Fibroblast of the aortic adventitia (primary cell): Measurements from ENCODE around the gene DUSP1. TPM values are rescaled to one million over a fixed set of nuclear protein-coding genes. Genes with fewer than 3 reads are reported as not detected.

Experiments
- DNase-seq: peaks from one replicate; pipeline ENCODE4 v3.0.0-alpha.2; 2010; ENCODE audit warnings: low read depth
- H3K4me3 ChIP-seq: 2 replicates; pipeline ENCODE4 v1.5.1; 2011; ENCODE audit warnings: low read depth, mild to moderate bottlenecking, control low read depth, low read length, moderate library complexity
- total RNA-seq: library from RNA; depleted of rRNA; stranded (reverse); fragments of >200 nt; gene quantifications from 2 replicates; pipeline ENCODE4 v1.2.3, GENCODE V29; 2012; ENCODE audit warnings: low replicate concordance
- TF ChIP-seq, protein P1 (sequence below): IDR thresholded peaks from 2 replicates; pipeline ENCODE4 v1.5.1; 2011; ENCODE audit warnings: mild to moderate bottlenecking, low read length, control low read depth, inconsistent platforms; ENCODE audit not compliant: insufficient read depth

DUSP1 gene
- total RNA-seq, 1 donor = 44.1 TPM

DNA sequence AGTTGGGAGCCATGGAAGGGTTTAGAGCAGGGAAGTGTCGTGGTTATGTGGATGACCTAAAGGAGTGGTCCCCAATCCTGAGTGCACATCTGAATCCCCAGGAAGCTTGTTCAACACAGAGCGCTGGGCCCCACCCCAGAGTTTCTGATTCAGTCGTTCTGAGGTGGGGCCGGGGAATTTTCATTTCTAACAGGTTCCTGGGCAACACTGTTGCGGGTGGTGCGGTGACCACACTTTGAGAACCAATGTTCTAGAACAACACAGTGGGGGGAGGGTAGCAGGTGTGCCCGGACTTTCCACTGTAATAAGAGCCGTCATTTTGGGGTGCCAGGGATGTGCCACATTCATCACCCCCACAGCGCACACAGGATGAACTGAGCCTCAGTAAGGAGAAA lies 39.3 kb downstream of the DUSP1 start:
- DNase-seq = no peak
- no peak overlapping the region for H3K4me3 ChIP-seq
- TF ChIP-seq, protein P1, sequence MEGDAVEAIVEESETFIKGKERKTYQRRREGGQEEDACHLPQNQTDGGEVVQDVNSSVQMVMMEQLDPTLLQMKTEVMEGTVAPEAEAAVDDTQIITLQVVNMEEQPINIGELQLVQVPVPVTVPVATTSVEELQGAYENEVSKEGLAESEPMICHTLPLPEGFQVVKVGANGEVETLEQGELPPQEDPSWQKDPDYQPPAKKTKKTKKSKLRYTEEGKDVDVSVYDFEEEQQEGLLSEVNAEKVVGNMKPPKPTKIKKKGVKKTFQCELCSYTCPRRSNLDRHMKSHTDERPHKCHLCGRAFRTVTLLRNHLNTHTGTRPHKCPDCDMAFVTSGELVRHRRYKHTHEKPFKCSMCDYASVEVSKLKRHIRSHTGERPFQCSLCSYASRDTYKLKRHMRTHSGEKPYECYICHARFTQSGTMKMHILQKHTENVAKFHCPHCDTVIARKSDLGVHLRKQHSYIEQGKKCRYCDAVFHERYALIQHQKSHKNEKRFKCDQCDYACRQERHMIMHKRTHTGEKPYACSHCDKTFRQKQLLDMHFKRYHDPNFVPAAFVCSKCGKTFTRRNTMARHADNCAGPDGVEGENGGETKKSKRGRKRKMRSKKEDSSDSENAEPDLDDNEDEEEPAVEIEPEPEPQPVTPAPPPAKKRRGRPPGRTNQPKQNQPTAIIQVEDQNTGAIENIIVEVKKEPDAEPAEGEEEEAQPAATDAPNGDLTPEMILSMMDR = no peak

GRCh38 chr5:172730981-172731679 lies 39.9 kb downstream of the DUSP1 start:
- TF ChIP-seq, protein P1 = no peak
- no peak overlapping the region for H3K4me3 ChIP-seq
- no peak for DNase-seq

DNA sequence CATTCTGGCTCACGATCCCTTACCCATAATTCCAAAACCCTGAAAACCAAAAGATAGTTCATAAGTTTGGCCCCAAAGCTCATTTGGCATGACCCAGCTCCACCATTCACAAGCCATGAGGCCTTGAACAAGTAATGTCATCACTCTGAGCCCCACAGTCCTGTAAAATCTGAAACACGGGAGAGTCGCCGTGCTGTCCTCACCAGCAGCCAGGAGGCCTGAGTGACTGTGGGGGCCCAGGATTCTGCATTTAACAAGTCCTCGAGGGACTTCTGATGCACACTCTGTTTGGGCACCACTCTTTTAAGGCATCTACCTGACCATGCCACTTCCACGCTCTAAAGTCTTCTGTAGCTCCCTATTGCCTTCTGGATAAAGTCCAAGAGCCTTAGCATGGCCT lies 40.8 kb downstream of the DUSP1 start:
- TF ChIP-seq, protein P1 = no peak
- no peak for DNase-seq

GRCh38 chr5:172729588-172729987 lies 41.4 kb downstream of the DUSP1 start:
- H3K4me3 ChIP-seq = no peak overlapping the region
- no peak for DNase-seq
- TF ChIP-seq, protein P1 = no peak

More for the DNA sequence above, 40.8 kb downstream of the DUSP1 start:
- H3K4me3 ChIP-seq = no peak overlapping the region

DNA sequence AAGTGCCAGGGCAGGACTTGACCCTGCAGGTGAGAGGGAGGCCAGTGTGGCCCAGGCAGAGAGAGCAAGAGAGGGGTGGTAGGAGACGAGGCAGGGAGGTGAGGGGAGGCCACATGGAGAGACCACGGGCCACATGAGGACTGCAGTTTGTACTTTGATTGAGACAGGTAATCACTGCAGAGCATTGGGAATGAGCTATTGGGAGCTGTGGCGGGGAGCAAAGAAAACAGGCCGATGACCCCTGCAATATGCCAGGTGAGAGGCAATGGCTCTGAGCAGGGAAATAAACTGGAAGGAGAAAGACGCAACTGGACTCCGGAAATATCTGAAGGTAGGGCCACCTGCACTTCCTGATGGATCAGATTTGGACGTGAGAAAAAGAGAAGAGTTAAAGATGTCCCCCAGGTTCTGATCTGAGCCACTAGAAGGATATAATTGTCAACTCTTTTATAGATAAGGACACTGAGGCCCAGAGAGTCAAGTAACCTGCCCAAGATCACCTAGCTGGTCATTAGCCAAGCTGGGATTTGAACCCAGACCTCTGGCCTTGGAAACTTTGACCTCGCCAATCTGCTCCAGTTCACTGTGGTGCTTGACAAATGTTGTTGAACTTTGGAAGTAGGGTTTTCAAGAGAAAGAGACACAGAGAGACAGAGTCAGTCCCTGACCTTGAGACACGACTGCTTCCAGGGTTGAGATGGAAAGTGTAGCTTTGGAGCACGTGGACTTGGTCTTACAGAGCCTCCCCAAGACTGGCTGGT lies 42.3 kb downstream of the DUSP1 start:
- no peak for DNase-seq
- TF ChIP-seq, protein P1 = no peak
- H3K4me3 ChIP-seq = no peak overlapping the region

DNA sequence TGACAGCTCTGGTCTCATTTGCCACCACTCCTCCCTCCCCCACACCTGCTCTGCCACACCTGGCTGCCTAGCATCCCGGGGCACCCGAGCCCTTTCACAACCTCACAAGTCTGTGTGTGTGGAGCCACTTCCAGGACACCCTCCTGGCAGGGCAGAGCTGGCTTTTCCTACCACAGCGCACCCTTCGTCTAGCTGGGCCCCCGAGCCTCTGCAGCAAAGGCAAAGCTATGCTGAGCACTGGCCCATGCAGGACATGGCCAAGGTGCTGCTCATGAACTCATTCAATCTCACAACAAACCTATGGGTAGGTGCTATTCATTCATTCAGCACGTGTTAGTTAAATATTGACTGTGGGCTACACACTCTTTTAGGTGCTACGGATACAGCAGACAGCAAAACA lies 43.4 kb downstream of the DUSP1 start:
- TF ChIP-seq, protein P1 = no peak
- DNase-seq = no peak
- no peak overlapping the region for H3K4me3 ChIP-seq
